ENCODE measurements around the gene CMTM3.
"Not testable (repeated sequence)": the region's sequence is repeated elsewhere in the genome, so short reads cannot be mapped to it uniquely, and the experiment has no call there.

Gene CMTM3

DNA sequence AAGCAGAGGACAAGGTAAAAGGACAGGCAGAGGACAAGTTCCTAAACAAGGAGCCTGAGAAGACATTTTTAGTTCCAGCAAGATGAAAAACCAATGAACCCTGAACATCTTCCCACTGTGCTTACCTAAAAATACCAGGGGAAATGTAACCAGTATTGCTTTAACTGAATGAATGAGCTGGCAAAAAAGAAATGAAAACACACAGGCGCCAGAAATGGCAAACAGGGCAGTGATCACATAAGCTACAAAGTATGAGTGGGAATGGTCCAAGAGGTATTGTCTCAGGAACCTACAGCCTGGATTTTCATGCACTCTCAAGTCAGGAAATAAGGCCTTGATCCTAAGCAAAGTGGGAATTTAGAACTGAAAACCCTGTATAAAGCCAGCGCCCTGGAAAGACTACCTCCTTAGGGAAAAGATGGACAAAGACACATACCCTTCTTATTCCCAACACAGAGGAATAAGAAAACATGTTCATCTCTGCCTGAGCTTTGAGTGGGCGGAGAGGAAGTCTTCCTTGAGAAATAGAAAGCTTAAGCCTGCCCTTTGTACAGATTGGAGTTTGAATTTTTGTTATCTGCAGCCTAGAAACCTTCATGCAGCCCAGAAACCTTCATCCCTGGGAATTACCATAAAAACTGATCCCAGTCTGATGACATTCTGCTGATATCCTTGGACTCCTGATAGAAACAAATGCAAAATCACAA, 23.1 kb upstream of the CMTM3 start:
- no peak for DNase-seq (ENCODE audit: extremely low read depth in 1 of 2, low read depth in 1 of 2)

DNA sequence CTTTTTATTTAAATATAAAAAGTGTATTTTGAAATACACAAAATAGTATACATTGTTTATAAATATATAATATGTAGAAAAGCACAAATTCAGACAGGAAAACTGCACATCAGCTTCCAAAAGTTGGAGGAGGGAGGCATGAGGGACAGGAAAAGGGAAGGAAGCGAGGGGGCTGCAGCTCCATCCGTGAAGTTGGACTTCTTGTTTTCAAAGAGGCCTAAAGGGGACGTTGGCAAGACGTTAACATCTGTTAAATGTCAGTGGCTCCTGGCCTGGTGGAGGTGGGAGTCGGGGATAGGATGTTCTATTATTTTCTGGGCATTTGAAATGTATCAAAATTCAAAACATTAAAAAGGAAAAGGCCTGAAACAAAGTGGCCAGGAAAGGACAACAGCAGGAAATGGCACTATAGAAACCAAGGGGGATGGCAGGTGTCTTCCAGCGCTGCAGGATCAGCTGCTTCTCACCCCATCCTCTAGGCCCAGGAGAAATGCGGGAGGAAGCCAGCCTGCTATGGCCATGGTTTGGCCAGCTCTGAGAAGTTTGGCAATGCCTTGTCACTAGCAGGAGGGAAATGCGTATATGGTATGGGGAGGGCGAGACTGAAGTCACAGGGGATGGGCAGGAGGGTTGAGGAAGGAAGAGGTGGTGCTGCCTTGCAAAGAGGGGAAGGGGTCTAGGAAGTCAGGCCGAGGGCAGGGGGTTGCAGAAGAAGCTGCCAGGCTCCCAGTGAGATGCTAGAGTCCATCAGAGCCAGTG, 18.8 kb upstream of the CMTM3 start:
- no peak for DNase-seq (ENCODE audit: extremely low read depth in 1 of 2, low read depth in 1 of 2)

GRCh38 chr16:66587881-66588600, 16.5 kb upstream of the CMTM3 start:
- DNase-seq (ENCODE audit: extremely low read depth in 1 of 2, low read depth in 1 of 2): no peak

DNA sequence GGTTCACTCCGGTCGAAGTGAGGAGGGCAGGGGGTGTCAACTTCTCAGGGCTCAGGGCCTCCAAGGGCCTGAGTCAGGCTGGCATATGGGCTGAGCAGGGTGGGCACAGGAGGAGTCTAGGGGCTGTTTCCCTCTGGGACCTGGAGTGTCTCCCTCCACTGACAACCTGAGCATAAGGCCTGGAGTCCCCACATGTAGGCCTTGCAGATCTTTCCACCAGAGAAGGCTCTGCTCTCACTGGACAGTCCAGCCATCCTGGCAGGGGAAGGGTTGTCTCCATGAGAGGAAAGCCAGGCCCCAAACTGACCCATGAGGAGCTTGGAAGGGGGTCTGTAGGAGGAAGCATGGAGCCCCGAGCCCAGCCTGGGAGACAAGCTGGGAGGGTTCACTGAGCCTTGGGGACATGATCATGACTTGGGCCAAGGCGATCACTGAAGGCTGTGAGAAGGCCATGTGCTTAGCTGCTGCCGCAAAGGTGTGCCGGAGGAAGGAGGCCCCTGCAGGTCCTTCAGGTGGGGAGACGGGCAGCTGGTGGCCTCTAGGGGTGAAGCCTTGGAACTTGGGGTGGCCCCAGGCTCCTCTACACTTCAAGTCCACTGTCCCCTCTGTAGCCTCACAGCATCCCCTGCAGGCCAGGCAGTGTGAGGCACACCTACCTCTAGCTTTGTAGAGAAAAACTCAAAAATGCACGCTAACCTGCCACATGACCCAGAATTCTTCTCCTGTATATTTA, 15.4 kb upstream of the CMTM3 start:
- DNase-seq (ENCODE audit: extremely low read depth in 1 of 2, low read depth in 1 of 2): peak in 1 of 2 donors; percentile 43

DNA sequence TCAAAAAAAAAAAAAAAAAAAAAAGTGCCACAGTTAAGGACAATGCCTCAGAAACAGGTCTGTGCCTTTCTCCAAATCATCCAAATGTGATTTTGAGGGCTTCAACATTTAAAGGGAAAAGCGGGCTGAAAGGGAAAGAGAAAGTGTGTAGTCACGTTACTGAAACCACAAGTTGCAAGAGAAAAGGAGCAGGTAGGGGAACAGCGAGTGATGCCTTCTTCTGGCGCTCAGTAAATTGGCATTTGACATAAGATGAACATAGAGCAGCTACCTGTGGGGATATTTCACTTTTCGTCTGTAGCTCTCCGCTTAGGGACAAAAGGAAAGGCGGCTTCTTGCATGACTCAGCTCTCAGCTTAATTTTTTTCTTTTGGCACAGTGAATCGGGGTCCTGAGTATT, 14.2 kb upstream of the CMTM3 start:
- DNase-seq (ENCODE audit: extremely low read depth in 1 of 2, low read depth in 1 of 2): no peak

GRCh38 chr16:66591018-66591417, 13.5 kb upstream of the CMTM3 start:
- no peak for DNase-seq (ENCODE audit: extremely low read depth in 1 of 2, low read depth in 1 of 2)

DNA sequence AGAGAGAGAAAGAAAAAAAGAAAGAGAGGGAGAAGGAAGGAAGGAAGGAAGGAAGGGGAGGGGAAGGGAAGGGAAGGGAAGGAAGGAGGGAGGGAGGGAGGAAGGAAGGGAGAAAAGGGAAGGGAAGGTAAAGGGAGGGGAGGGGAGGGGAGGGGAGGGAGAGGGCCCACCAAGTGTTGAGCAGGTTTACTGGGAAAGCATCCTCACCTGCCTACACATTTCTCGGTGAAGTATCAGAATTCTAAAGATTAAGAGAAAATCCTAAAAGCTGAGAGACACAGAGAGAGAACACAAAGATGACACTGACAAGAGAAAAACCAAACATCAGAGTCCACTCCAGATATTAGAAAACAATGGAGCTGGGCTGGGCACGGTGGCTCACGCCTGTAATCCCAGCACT, 12.3 kb upstream of the CMTM3 start:
- DNase-seq (ENCODE audit: extremely low read depth in 1 of 2, low read depth in 1 of 2): no peak

GRCh38 chr16:66592814-66593213, 11.7 kb upstream of the CMTM3 start:
- no peak for DNase-seq (ENCODE audit: extremely low read depth in 1 of 2, low read depth in 1 of 2)

DNA sequence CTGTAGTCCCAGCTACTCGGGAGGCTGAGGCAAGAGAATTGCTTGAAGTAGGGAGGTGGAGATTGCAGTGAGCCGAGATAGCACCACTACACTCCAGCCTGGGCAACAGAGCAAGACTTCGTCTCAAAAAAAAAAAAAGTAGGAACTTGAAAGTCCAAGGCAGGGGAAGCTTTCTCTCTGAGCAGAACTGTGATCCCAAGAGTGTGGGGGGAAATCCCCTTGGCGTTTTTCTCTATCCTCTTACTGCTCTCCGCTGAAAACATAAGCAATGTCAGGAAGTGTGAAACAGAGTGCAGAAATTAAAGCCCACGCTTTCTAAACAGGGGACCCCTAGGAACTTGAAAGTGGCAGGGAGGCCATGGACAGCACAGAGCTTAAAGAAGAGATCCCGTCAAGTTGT, 9.8 kb upstream of the CMTM3 start:
- DNase-seq (ENCODE audit: extremely low read depth in 1 of 2, low read depth in 1 of 2): no peak

DNA sequence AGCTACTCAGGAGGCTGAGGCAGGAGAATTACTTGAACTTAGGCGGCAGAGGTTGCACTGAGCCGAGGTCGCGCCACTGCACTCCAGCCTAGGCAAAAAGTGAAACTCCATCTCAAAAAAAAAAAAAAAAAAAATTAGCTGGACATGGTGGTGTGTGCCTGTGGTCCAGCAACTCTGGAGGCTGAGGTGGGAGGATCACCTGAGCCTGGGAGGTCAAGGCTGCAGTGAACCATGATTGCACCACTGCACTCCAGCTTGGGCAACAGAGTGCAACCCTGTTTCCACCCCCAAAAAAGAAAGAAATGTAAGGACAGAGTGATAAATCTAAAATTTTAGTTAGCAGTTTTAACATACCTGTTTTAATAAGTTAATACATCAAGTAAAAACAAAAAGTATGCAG, 7.9 kb upstream of the CMTM3 start:
- DNase-seq (ENCODE audit: extremely low read depth in 1 of 2, low read depth in 1 of 2): not testable (repeated sequence)

DNA sequence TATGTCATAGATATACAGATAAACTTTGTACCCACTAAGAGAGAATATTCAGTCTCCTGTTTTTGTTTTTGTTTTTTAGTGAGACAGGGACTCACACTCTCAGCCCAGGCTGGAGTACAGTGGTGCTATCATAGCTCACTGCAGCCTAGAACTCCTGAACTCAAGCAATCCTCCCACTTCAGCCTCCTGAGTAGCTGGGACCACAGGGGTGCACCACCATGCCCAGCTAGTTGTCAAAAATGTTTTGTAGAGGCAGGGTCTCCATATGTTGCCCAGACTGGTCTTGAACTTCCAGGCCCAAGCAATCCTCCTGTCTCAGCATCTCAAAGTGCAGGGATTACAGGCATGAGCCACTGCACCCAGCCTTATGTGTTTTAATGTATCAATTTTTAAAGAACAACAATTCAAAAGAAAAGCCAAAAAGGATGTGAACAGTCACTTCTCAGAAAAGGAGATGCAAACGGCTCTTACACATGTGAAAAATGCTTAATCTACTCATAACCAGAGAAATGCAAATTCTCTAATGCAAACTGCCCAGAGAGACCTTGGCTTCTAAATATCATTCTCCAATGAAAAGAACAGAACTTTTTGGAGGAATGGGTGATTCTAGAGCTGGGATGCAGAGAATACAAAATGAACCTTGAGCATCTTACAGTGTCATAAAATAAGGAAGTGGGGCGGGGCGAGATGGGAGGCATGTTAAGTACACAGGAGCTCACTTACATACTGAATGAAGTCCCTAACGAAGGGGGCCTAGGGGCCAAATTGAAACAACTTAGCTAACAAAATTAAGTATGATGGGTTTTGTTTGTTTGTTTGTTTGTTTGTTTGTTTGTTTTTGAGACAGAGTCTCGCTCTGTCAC, 7.3 kb upstream of the CMTM3 start:
- DNase-seq (ENCODE audit: extremely low read depth in 1 of 2, low read depth in 1 of 2): no peak

GRCh38 chr16:66598111-66598510, 6.4 kb upstream of the CMTM3 start:
- DNase-seq (ENCODE audit: extremely low read depth in 1 of 2, low read depth in 1 of 2): no peak

DNA sequence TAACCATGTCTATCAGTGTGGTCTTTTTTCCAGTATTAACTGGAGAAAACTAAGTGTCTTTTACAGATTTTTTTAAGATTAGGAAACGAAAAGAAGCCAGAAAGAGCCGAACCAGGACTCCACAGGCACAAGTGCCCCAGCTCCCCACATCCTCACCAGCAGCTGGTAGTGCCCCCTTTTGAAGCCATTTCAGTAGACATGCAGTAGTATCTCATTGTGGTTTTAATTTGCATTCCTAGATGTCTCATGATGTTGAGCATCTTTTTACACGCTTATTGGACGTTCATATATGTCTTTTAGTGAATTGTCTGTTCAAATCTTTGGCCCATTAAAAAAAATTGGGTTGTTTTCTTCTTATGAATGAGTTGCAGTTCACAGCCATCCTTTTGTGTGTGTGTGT, 4.8 kb upstream of the CMTM3 start:
- DNase-seq (ENCODE audit: extremely low read depth in 1 of 2, low read depth in 1 of 2): no peak

DNA sequence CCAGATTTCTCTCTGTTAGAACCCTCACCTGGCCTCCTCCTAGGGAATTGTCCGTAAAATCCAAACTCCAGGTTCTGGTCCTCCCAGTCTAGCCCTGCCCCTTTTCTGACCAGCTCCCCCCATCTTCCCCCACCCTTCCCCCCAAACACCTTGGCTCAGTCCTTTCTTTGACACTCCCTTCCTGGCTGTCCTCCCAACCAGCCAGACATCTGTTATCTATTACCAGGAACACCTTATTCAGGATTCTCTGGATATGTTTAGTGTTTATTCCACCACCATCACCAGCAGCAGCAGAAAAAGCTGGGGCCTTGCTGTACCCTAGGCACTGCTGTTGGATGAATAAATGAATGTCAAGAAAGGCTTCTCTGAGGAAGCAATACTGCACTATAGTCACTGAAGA, 4.0 kb upstream of the CMTM3 start:
- DNase-seq (ENCODE audit: extremely low read depth in 1 of 2, low read depth in 1 of 2): no peak

GRCh38 chr16:66601471-66601870, 3.0 kb upstream of the CMTM3 start:
- DNase-seq (ENCODE audit: extremely low read depth in 1 of 2, low read depth in 1 of 2): no peak

DNA sequence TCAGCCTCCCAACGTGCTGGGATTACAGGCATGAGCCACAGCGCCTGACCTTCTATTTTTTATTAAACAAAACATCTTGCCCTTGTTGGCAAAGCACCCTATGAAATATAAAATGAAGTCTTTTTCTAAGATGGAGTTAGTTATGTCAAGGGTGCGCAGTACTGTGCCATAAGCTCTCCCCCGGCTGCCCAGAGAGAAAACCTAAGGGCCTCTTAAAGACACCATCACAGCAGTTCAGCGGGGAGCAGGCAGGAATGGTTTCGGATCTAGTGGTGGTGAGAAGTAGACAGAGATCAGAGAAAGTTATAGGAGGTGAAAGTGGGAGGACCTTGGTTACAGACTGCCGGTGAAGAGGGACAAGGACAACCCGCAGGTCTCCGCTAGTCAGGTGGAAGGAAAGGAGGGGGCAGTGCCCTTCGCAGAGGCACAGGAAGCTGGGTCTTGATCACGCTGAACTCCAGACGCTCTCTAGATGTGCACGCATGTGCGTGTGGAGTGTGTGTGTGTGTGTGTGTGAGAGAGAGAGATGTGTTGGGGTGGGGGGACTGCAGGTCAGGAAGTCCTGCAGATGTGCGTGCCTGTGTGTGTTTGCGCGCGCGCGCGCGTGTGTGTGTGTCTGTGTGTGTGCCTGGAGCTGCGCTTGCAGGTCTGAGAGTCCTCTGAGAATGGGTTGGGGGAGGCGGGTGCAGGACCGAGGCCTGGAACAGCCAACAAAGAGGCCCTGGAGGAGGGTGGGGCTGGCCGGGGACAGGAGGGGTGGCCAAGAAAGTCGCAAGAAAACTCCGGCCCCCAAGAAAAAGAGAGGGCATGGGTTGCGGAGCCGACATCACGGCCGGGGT, 748 bp upstream of the CMTM3 start:
- peak; percentile 19 to 50 for DNase-seq (ENCODE audit: extremely low read depth in 1 of 2, low read depth in 1 of 2)

GRCh38 chr16:66605177-66605978, 874 bp downstream of the CMTM3 start:
- DNase-seq (ENCODE audit: extremely low read depth in 1 of 2, low read depth in 1 of 2): peak in 1 of 2 donors; percentile 12

DNA sequence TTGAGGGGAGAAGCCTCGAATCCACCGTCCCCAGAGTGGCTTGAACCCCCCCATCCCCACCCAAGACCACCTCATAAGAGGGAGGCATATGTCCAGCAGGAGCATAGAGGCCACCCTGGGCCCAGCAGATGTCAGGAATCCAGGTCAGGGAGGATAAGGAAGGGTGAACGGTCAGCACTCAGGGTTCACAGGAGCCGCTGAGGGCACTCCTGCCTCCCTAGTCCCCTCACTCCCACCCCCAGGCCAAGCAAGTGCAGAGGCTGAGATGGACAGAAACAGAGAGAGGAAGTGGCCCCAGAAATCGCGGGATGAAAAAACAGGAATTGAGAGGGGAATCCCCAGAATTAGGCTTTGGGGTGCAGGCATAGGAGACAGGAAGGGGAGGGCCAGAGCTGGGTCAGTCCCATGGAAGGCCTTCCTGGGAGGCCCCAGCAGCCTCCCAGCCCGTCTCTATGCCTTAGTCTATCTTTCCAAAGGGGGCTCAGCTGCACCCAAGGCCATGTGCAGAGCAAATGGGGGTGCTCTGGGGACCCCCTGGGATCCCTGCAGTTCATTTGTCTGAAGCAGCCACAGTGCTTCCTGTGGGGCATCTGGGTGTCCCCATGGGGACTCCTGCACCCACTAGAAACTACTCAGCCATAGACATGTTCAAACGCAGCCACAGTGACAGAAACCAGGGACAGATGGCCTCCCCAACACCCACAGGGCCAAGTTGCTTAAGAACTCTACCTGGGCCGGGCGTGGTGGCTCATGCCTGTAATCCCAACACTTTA, 1.7 kb downstream of the CMTM3 start:
- DNase-seq (ENCODE audit: extremely low read depth in 1 of 2, low read depth in 1 of 2): no peak

Measured in activated CD8-positive, alpha-beta memory T cell treated with anti-CD3 and anti-CD28 coated beads for 1 hour (primary cell).